BLaER1 (cell line): ENCODE data around the gene OR1A1.
"Not testable (repeated sequence)": the region's sequence is repeated elsewhere in the genome, so short reads cannot be mapped to it uniquely, and the experiment has no call there.

ENCODE experiments used
- H3K27ac ChIP-seq: shearing (Covaris generic); formaldehyde crosslinking; 2 replicates; pipeline ENCODE4 v1.8.1; 2022
- H3K27me3 ChIP-seq: shearing (Covaris generic); formaldehyde crosslinking; 2 replicates; pipeline ENCODE4 v1.8.1; 2022
- H3K36me3 ChIP-seq: shearing (Covaris generic); formaldehyde crosslinking; 2 replicates; pipeline ENCODE4 v1.8.1; 2022
- H3K4me1 ChIP-seq: shearing (Covaris generic); formaldehyde crosslinking; 2 replicates; pipeline ENCODE4 v1.8.1; 2022
- H3K4me2 ChIP-seq: shearing (Covaris generic); formaldehyde crosslinking; 2 replicates; pipeline ENCODE4 v1.8.1; 2022
- H3K4me3 ChIP-seq: shearing (Covaris generic); formaldehyde crosslinking; 2 replicates; pipeline ENCODE4 v1.8.1; 2022
- H3K9ac ChIP-seq: shearing (Covaris generic); formaldehyde crosslinking; 2 replicates; pipeline ENCODE4 v1.8.1; 2022
- H3K9me3 ChIP-seq: shearing (Covaris generic); formaldehyde crosslinking; 2 replicates; pipeline ENCODE4 v1.8.1; 2022
- H4K20me1 ChIP-seq: shearing (Covaris generic); formaldehyde crosslinking; 2 replicates; pipeline ENCODE4 v1.8.1; 2022
- Cebpa-rat ChIP-seq: shearing (Covaris generic); IDR thresholded peaks from 2 replicates; pipeline ENCODE4 v1.8.1; 2022

The OR1A1 gene

GRCh38 chr17:3244841-3245240 lies 37.4 kb downstream of the OR1A1 start:
- not testable (repeated sequence) for H3K9me3 ChIP-seq, H3K36me3 ChIP-seq, H3K4me3 ChIP-seq, H3K4me1 ChIP-seq, H4K20me1 ChIP-seq, H3K9ac ChIP-seq, H3K27me3 ChIP-seq, H3K27ac ChIP-seq, H3K4me2 ChIP-seq

GRCh38 chr17:3249013-3249412 lies 41.5 kb downstream of the OR1A1 start:
- H3K27me3 ChIP-seq, H3K4me3 ChIP-seq, H3K4me2 ChIP-seq, H3K9ac ChIP-seq, H3K27ac ChIP-seq, H3K36me3 ChIP-seq, H3K9me3 ChIP-seq, H4K20me1 ChIP-seq, H3K4me1 ChIP-seq: not testable (repeated sequence)

GRCh38 chr17:3256575-3256974 lies 49.1 kb downstream of the OR1A1 start:
- Histone ChIP-seq H4K20me1 (no peaks in the 10 kb centered on the region), H3K36me3 (no peaks in the 10 kb centered on the region), H3K4me1 (no peaks in the 10 kb centered on the region), H3K27ac (no peak overlapping the region), H3K9me3 (no peaks in the 10 kb centered on the region), H3K9ac (no peak overlapping the region), H3K4me3 (no peak overlapping the region), H3K27me3 (no peaks in the 10 kb centered on the region), H3K4me2 (no peak overlapping the region)
- TF ChIP-seq Cebpa-rat: no peak

GRCh38 chr17:3260163-3260562 lies 52.7 kb downstream of the OR1A1 start:
- Histone ChIP-seq H3K9me3 (no peaks in the 10 kb centered on the region), H3K4me2 (no peak overlapping the region), H3K36me3 (no peaks in the 10 kb centered on the region), H3K27me3 (no peaks in the 10 kb centered on the region), H3K27ac (no peak overlapping the region), H3K9ac (no peak overlapping the region), H3K4me3 (no peak overlapping the region), H4K20me1 (no peaks in the 10 kb centered on the region), H3K4me1 (no peaks in the 10 kb centered on the region)
- no peak for TF ChIP-seq Cebpa-rat

GRCh38 chr17:3260600-3260999 lies 53.1 kb downstream of the OR1A1 start:
- H3K9ac ChIP-seq: no peak overlapping the region
- no peak overlapping the region for H3K4me3 ChIP-seq
- no peak overlapping the region for H3K4me2 ChIP-seq
- no peak for TF ChIP-seq Cebpa-rat
- no peaks in the 10 kb centered on the region for H3K4me1 ChIP-seq
- H3K27ac ChIP-seq: no peak overlapping the region
- H3K36me3 ChIP-seq: no peaks in the 10 kb centered on the region
- no peaks in the 10 kb centered on the region for H3K9me3 ChIP-seq
- no peaks in the 10 kb centered on the region for H3K27me3 ChIP-seq
- H4K20me1 ChIP-seq: no peaks in the 10 kb centered on the region
